Measurements from ENCODE around the gene OMG. TPM values are rescaled to one million over a fixed set of nuclear protein-coding genes. Genes with fewer than 3 reads are reported as not detected.

The OMG gene
- total RNA-seq, 1 experiment from 2014 or later, result not detected

DNA sequence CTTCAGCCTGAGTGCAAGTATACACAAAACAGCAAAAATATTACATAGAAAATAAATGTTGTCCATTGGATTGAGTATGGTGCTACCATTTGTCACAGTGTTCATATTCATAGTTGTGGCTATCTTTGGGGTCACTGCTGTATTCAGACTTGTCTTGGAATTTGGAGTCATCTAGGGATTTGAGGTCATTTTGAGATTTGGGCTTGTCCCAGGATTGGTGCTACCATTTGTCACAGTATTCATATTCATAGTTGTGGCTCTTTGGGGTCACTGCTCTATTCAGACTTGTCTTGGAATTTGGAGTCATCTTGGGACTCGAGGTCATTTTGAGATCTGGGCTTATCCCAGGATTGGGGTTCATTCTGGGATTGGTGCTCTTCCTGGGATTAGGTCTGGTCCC is 24.8 kb downstream of the OMG start:
- Histone ChIP-seq H3K4me3 (replicated peaks in 1 of 2; ENCODE audit: low read depth in 1 of 2, low read length in 2 of 2) (no peak overlapping the region), H3K79me2 (ENCODE audit: insufficient read depth, low read length) (no peaks in the 10 kb centered on the region), H2AFZ (ENCODE audit: low read depth, low read length, poor library complexity, severe bottlenecking) (no peak overlapping the region), H3K4me1 (ENCODE audit: control insufficient read depth in 1 of 2, insufficient read depth in 2 of 2, low read length in 2 of 2) (peaks cover 16 to 18% of the 10 kb centered on the region in 2 experiments), H3K9ac (ENCODE audit: low read length) (no peak overlapping the region), H3K9me2 (ENCODE audit: insufficient read depth) (peaks cover 4% of the 10 kb centered on the region; the same call in 1 of the 2 replicates), H3K36me3 (ENCODE audit: control insufficient read depth in 1 of 2, insufficient read depth in 2 of 2, low read length in 2 of 2) (no peaks in the 10 kb centered on the region), H4K20me1 (ENCODE audit: insufficient read depth) (no peaks in the 10 kb centered on the region), H3K4me2 (ENCODE audit: low read length) (no peak overlapping the region), H3K9me3 (ENCODE audit: control insufficient read depth in 1 of 2, insufficient read depth in 1 of 2, low read depth in 1 of 2, low read length in 2 of 2) (no peaks in the 10 kb centered on the region), H3K27me3 (ENCODE audit: insufficient read depth, low read length) (no peaks in the 10 kb centered on the region), H3K27ac (ENCODE audit: low read depth, low read length) (no peak overlapping the region)
- ATAC-seq (no peak), DNase-seq (ENCODE audit: low read depth, low spot score) (no peak)
- RAD21 ChIA-PET (ENCODE audit: low non-redundant PET in 1 of 2, low total read pairs in 2 of 2, uncharacterized antibody in 2 of 2, unreplicated experiment in 2 of 2), result no interaction called here
- BruUV-seq (replicated peaks), result no TSS peak
- POLR2A ChIA-PET, result no interaction called here
- CTCF ChIA-PET, result no interaction called here
- intact Hi-C loops (cut with micrococcal nuclease), result no loop called here
- TF ChIP-seq, protein P1, sequence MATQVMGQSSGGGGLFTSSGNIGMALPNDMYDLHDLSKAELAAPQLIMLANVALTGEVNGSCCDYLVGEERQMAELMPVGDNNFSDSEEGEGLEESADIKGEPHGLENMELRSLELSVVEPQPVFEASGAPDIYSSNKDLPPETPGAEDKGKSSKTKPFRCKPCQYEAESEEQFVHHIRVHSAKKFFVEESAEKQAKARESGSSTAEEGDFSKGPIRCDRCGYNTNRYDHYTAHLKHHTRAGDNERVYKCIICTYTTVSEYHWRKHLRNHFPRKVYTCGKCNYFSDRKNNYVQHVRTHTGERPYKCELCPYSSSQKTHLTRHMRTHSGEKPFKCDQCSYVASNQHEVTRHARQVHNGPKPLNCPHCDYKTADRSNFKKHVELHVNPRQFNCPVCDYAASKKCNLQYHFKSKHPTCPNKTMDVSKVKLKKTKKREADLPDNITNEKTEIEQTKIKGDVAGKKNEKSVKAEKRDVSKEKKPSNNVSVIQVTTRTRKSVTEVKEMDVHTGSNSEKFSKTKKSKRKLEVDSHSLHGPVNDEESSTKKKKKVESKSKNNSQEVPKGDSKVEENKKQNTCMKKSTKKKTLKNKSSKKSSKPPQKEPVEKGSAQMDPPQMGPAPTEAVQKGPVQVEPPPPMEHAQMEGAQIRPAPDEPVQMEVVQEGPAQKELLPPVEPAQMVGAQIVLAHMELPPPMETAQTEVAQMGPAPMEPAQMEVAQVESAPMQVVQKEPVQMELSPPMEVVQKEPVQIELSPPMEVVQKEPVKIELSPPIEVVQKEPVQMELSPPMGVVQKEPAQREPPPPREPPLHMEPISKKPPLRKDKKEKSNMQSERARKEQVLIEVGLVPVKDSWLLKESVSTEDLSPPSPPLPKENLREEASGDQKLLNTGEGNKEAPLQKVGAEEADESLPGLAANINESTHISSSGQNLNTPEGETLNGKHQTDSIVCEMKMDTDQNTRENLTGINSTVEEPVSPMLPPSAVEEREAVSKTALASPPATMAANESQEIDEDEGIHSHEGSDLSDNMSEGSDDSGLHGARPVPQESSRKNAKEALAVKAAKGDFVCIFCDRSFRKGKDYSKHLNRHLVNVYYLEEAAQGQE (IDR thresholded peaks at IDR 0.05; ENCODE audit: low read depth), result no peak
- no peak for TF ChIP-seq YY1 (IDR thresholded peaks at IDR 0.05; ENCODE audit: extremely low read depth, insufficient replicate concordance, low read depth, low read length)
- TF ChIP-seq SIN3A (IDR thresholded peaks at IDR 0.05; ENCODE audit: low read depth), result no peak
- TF ChIP-seq TCF7L2 (IDR thresholded peaks at IDR 0.05; ENCODE audit: borderline replicate concordance, extremely low read depth, insufficient read depth, insufficient read length), result no peak

DNA sequence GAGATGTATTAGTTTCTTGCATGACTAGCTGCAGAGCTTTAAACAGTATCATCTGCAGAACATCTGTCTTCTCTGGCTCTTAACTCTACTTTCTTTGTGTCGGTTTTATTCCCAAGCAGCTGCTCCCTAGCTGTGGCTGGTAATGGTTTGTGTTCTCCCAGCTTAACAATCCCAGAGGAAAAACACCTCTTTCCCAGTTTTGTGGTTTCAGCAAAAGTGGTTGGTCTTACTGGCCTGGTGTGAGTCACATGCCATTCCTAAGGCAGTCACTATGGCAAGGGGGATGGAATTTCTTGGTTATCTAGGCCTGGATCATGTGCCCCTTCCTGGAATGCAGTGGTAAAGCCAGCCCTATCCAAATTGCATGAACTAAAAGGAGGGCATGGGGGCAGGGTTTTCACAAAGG is 27.5 kb downstream of the OMG start:
- H3K9me3 ChIP-seq (ENCODE audit: control insufficient read depth in 1 of 2, insufficient read depth in 1 of 2, low read depth in 1 of 2, low read length in 2 of 2), result no peaks in the 10 kb centered on the region
- peak overlapping the region in 1 of 2 experiments; percentile 9; a peak in 1 of 4 replicates for H3K4me3 ChIP-seq (replicated peaks in 1 of 2; ENCODE audit: low read depth in 1 of 2, low read length in 2 of 2)
- H3K9ac ChIP-seq (ENCODE audit: low read length), result no peak overlapping the region
- H3K9me2 ChIP-seq (ENCODE audit: insufficient read depth), result peaks cover 4% of the 10 kb centered on the region; the same call in 1 of the 2 replicates
- no peaks in the 10 kb centered on the region for H3K27me3 ChIP-seq (ENCODE audit: insufficient read depth, low read length)
- DNase-seq (ENCODE audit: low read depth, low spot score) (peak; percentile 32), ATAC-seq (peak; percentile 99)
- no peaks in the 10 kb centered on the region for H4K20me1 ChIP-seq (ENCODE audit: insufficient read depth)
- intact Hi-C loops (cut with micrococcal nuclease), result no loop called here
- H3K27ac ChIP-seq (ENCODE audit: low read depth, low read length), result peak overlapping the region; percentile 36; the same call in 1 of the 2 replicates
- ChIA-PET POLR2A (no interaction called here), RAD21 (ENCODE audit: low non-redundant PET in 1 of 2, low total read pairs in 2 of 2, uncharacterized antibody in 2 of 2, unreplicated experiment in 2 of 2) (no interaction called here), CTCF (no interaction called here)
- no peaks in the 10 kb centered on the region for H3K79me2 ChIP-seq (ENCODE audit: insufficient read depth, low read length)
- H3K4me2 ChIP-seq (ENCODE audit: low read length), result peak overlapping the region; percentile 55
- 0 out of 4 replicates have a peak, but pooled peaks cover 3 to 9% of the 10 kb centered on the region in 2 experiments for H3K36me3 ChIP-seq (ENCODE audit: control insufficient read depth in 1 of 2, insufficient read depth in 2 of 2, low read length in 2 of 2)
- no peak overlapping the region for H2AFZ ChIP-seq (ENCODE audit: low read depth, low read length, poor library complexity, severe bottlenecking)
- peaks cover 16 to 18% of the 10 kb centered on the region in 2 experiments for H3K4me1 ChIP-seq (ENCODE audit: control insufficient read depth in 1 of 2, insufficient read depth in 2 of 2, low read length in 2 of 2)
- BruUV-seq (replicated peaks), result no TSS peak
- TF ChIP-seq MAX (IDR thresholded peaks at IDR 0.05) (peak; percentile 45), TCF7L2 (IDR thresholded peaks at IDR 0.05; ENCODE audit: borderline replicate concordance, extremely low read depth, insufficient read depth, insufficient read length) (no peak), EGR1 (IDR thresholded peaks at IDR 0.05; ENCODE audit: low read depth) (no peak), JUND (IDR thresholded peaks at IDR 0.05) (peak; percentile 19), POLR2AphosphoS5 (IDR thresholded peaks at IDR 0.05; ENCODE audit: low read depth, low read length) (no peak), ZFX (IDR thresholded peaks at IDR 0.05) (no peak), ZBTB33 (IDR thresholded peaks at IDR 0.05; ENCODE audit: extremely low read depth, insufficient replicate concordance, low read length) (no peak), SIN3A (IDR thresholded peaks at IDR 0.05; ENCODE audit: low read depth) (no peak)

Data from HCT116 (cell line).